HepG2 (cell line): ENCODE data around the gene WDCP. TPM values are rescaled to one million over a fixed set of nuclear protein-coding genes. Genes with fewer than 3 reads are reported as not detected.

ENCODE experiments used
- ATF4 ChIP-seq, 2 experiments: fragments of 450-650 bp in 1 of 2; sonication (generic) in 1 of 2; formaldehyde crosslinking; IDR thresholded peaks; 2 replicates each; pipeline versions ENCODE4 v1.5.0 to v1.8.0; 2020 to 2022; ENCODE audit warnings: mild to moderate bottlenecking in 1 of 2, missing genetic modification reagents in 1 of 2
- KLF6 ChIP-seq: IDR thresholded peaks from 2 replicates; pipeline ENCODE4 v1.8.0; 2016; ENCODE audit warnings: missing biosample characterization, missing genetic modification reagents
- SAFB2 ChIP-seq: sonication (generic); formaldehyde crosslinking; IDR thresholded peaks from 2 replicates; pipeline ENCODE4 v1.5.1; 2020; ENCODE audit warnings: missing genetic modification reagents, low read depth, mild to moderate bottlenecking, borderline replicate concordance
- ZNF234 ChIP-seq: sonication (generic); formaldehyde crosslinking; conservative IDR thresholded peaks from 2 replicates; pipeline ENCODE4 v1.5.1; 2020; ENCODE audit warnings: mild to moderate bottlenecking, missing genetic modification reagents
- ZNF446 ChIP-seq: sonication (generic); formaldehyde crosslinking; IDR thresholded peaks from 2 replicates; pipeline ENCODE4 v1.5.0; 2020; ENCODE audit warnings: mild to moderate bottlenecking, missing genetic modification reagents
- ZNF460 ChIP-seq: sonication (generic); formaldehyde crosslinking; IDR thresholded peaks from 2 replicates; pipeline ENCODE4 v1.5.1; 2020; ENCODE audit warnings: missing genetic modification reagents, mild to moderate bottlenecking, borderline replicate concordance
- ZNF674 ChIP-seq: sonication (generic); formaldehyde crosslinking; IDR thresholded peaks from 2 replicates; pipeline ENCODE4 v1.5.0; 2020; ENCODE audit warnings: low read depth, mild to moderate bottlenecking, missing genetic modification reagents
- polyA plus RNA-seq, 8 experiments: library from polyadenylated mRNA; depleted of rRNA in 3 of 8; stranded (reverse) in 7 of 8; unstranded in 1 of 8; fragments of >200 nt; fragmentation: Illumina TruSeq in 4 of 8; extraction: Trizol in 4 of 8; gene quantifications; 2 replicates each; pipeline versions ENCODE4 v1.2.1 to v1.2.3, GENCODE V29; 2011 to 2016; ENCODE audit warnings: low read depth in 4 of 8, missing spikeins in 1 of 8, mixed read lengths in 1 of 8; ENCODE audit not compliant: insufficient read depth in 1 of 8
- total RNA-seq, 5 experiments: library from RNA; depleted of rRNA; stranded (reverse); fragments of >200 nt; fragmentation: Illumina TruSeq; extraction: Trizol; gene quantifications; 2 replicates each; pipeline ENCODE4 v1.2.3, GENCODE V29; 2016; ENCODE audit warnings: low read depth in 1 of 5
- TF ChIP-seq, protein P1 (sequence below): sonication (generic); formaldehyde crosslinking; IDR thresholded peaks from 2 replicates; pipeline ENCODE4 v1.8.1; 2023; ENCODE audit warnings: mild to moderate bottlenecking, missing genetic modification reagents
- TF ChIP-seq, protein P2 (sequence below): sonication (generic); formaldehyde crosslinking; IDR thresholded peaks from 2 replicates; pipeline ENCODE4 v1.5.0; 2020; ENCODE audit warnings: mild to moderate bottlenecking, missing genetic modification reagents, borderline replicate concordance
- TF ChIP-seq, protein P3 (sequence below): sonication (generic); formaldehyde crosslinking; IDR thresholded peaks from 2 replicates; pipeline ENCODE4 v1.8.1; 2022; ENCODE audit warnings: low read depth, mild to moderate bottlenecking, missing genetic modification reagents

Gene WDCP
- total and polyA plus RNA-seq, 2 of the 13 experiments (the other 11 are each of a cell fraction or from before 2014, with no cell fraction given), result 17.4 to 22.6 TPM

- TF ChIP-seq ZNF460 (CRISPR knock-in tag) (no peak; the same call in 1 of the 2 replicates), ATF4 (CRISPR knock-in tag; IDR thresholded peaks at IDR 0.05) (0 out of 4 replicates have a peak, but pooled peaks of 1 of the 2 experiments have one; percentile 17), ZNF446 (CRISPR knock-in tag) (no peak), ZNF674 (CRISPR knock-in tag) (no peak), KLF6 (CRISPR knock-in tag) (0 out of 2 replicates have a peak, but pooled peaks have one; percentile 48), ZNF234 (CRISPR knock-in tag) (no peak), SAFB2 (CRISPR knock-in tag) (peak; percentile 45; the same call in 1 of the 2 replicates)
- TF ChIP-seq, protein P1, sequence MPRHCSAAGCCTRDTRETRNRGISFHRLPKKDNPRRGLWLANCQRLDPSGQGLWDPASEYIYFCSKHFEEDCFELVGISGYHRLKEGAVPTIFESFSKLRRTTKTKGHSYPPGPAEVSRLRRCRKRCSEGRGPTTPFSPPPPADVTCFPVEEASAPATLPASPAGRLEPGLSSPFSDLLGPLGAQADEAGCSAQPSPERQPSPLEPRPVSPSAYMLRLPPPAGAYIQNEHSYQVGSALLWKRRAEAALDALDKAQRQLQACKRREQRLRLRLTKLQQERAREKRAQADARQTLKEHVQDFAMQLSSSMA (CRISPR knock-in tag), result peak; percentile 43; the same call in 1 of the 2 replicates
- TF ChIP-seq, protein P2, sequence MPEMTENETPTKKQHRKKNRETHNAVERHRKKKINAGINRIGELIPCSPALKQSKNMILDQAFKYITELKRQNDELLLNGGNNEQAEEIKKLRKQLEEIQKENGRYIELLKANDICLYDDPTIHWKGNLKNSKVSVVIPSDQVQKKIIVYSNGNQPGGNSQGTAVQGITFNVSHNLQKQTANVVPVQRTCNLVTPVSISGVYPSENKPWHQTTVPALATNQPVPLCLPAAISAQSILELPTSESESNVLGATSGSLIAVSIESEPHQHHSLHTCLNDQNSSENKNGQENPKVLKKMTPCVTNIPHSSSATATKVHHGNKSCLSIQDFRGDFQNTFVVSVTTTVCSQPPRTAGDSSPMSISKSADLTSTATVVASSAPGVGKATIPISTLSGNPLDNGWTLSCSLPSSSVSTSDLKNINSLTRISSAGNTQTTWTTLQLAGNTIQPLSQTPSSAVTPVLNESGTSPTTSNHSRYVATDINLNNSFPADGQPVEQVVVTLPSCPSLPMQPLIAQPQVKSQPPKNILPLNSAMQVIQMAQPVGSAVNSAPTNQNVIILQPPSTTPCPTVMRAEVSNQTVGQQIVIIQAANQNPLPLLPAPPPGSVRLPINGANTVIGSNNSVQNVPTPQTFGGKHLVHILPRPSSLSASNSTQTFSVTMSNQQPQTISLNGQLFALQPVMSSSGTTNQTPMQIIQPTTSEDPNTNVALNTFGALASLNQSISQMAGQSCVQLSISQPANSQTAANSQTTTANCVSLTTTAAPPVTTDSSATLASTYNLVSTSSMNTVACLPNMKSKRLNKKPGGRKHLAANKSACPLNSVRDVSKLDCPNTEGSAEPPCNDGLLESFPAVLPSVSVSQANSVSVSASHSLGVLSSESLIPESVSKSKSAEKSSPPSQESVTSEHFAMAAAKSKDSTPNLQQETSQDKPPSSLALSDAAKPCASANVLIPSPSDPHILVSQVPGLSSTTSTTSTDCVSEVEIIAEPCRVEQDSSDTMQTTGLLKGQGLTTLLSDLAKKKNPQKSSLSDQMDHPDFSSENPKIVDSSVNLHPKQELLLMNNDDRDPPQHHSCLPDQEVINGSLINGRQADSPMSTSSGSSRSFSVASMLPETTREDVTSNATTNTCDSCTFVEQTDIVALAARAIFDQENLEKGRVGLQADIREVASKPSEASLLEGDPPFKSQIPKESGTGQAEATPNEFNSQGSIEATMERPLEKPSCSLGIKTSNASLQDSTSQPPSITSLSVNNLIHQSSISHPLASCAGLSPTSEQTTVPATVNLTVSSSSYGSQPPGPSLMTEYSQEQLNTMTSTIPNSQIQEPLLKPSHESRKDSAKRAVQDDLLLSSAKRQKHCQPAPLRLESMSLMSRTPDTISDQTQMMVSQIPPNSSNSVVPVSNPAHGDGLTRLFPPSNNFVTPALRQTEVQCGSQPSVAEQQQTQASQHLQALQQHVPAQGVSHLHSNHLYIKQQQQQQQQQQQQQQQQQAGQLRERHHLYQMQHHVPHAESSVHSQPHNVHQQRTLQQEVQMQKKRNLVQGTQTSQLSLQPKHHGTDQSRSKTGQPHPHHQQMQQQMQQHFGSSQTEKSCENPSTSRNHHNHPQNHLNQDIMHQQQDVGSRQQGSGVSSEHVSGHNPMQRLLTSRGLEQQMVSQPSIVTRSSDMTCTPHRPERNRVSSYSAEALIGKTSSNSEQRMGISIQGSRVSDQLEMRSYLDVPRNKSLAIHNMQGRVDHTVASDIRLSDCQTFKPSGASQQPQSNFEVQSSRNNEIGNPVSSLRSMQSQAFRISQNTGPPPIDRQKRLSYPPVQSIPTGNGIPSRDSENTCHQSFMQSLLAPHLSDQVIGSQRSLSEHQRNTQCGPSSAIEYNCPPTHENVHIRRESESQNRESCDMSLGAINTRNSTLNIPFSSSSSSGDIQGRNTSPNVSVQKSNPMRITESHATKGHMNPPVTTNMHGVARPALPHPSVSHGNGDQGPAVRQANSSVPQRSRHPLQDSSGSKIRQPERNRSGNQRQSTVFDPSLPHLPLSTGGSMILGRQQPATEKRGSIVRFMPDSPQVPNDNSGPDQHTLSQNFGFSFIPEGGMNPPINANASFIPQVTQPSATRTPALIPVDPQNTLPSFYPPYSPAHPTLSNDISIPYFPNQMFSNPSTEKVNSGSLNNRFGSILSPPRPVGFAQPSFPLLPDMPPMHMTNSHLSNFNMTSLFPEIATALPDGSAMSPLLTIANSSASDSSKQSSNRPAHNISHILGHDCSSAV (CRISPR knock-in tag), result no peak
- TF ChIP-seq, protein P3, sequence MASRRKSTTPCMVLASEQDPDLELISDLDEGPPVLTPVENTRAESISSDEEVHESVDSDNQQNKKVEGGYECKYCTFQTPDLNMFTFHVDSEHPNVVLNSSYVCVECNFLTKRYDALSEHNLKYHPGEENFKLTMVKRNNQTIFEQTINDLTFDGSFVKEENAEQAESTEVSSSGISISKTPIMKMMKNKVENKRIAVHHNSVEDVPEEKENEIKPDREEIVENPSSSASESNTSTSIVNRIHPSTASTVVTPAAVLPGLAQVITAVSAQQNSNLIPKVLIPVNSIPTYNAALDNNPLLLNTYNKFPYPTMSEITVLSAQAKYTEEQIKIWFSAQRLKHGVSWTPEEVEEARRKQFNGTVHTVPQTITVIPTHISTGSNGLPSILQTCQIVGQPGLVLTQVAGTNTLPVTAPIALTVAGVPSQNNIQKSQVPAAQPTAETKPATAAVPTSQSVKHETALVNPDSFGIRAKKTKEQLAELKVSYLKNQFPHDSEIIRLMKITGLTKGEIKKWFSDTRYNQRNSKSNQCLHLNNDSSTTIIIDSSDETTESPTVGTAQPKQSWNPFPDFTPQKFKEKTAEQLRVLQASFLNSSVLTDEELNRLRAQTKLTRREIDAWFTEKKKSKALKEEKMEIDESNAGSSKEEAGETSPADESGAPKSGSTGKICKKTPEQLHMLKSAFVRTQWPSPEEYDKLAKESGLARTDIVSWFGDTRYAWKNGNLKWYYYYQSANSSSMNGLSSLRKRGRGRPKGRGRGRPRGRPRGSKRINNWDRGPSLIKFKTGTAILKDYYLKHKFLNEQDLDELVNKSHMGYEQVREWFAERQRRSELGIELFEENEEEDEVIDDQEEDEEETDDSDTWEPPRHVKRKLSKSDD, result peak; percentile 75; the same call in 1 of the 2 replicates
Observed at GRCh38 chr2:24022324-24022974, 24.7 kb downstream of the WDCP start (continued).
